DMS 273 treated with DMSO at 0.1 percent for 48 hours (cell line): ENCODE measurements around the gene PLXNB3.

Experiments
- DNase-seq: peaks from one replicate; lab custom pipeline; 2025; lab: John Stamatoyannopoulos, UW

The PLXNB3 gene

DNA sequence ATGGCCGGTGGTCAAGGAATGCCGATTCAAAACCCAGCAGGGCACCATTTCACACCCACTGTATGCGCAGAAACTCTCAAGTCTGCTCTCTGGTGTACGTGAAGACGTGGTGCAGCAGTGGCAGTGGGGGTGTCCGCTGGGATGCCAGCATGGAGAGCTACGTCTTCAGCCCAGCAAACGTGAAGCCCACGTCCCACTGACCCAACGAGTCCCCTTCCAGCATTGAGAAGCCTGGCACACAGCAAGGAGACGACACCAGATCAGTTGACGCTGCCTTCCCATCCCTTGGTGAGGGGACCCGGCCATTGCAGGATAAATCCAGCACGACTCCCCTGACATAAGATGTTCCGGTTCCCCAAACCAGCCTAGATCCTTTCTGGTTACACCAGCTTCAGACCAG lies 2.2 kb upstream of the PLXNB3 start:
- no peak for DNase-seq

DNA sequence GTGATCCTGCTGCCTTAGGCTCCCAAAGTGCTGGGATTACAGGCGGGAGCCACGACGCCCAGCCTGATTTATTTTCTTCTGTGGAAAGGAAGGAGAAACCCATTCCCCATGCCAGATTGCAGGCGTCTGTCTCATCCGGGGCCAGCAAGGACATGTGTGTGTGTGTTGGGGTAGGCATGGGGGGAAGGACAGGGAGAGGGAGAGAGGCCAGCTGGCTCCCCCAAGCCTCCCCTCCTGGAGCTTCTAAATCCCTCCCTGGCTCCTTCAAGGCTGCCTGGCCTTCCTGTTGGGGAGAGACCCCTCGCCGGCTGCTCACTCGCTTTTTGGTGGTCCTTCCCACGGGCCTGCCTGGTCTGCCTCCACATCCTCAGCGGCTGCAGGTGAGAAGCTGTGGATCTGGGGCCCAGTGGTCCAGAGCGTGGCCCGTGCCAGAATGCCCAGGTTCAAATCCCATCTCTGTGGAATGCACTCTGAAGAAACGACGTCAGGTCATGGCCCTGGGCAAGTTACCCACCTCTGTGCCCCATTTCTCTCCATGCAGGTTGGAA lies 1.3 kb upstream of the PLXNB3 start:
- no peak for DNase-seq

DNA sequence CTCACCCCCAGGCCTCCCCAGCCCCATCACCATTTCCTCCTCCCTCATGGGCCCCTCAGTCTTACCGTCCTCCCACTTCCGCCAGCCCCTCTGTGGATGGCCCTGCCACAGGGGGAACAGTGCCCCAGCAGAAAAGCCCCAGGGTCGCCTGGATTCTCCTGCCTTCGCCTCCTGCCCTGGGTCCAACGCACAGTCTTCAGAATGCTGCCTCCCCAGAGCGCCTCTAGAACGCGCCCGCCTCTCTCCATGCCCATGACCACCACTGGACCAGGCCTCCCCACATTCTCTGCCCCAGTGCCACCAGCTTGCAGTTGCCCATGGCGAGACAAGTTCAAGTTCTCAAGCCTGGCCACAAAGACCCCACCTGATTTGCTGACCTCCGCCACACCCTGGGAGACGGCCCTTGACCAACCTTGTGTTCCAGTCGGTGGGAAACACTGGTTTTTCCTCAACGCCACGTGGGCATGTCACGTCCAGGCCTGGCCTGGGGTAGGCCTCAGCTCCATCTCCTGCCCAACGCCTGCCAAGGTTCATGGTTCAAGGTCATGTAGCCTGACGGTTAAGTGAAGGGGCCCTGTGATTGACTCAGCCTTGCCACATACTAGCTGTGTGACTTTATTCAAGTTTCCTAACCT lies 634 bp upstream of the PLXNB3 start:
- DNase-seq: no peak

DNA sequence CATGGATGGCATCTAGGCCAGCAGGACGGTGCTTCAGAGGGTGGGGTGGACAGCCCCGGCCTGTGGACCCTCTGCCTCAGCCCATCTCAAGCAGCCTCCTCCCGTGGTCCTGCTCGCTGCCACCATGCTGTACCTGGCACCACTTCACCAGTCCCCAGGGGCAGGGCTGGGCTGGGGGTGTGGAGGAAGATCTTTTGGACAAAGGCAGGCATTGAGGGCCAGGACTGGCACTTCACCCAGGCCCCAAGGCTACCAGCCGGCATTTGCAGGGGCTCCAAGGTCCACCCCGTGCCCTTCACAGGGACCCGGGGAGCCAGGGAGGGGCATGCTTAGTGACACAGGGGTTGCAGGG lies 713 bp downstream of the PLXNB3 start:
- DNase-seq: no peak

DNA sequence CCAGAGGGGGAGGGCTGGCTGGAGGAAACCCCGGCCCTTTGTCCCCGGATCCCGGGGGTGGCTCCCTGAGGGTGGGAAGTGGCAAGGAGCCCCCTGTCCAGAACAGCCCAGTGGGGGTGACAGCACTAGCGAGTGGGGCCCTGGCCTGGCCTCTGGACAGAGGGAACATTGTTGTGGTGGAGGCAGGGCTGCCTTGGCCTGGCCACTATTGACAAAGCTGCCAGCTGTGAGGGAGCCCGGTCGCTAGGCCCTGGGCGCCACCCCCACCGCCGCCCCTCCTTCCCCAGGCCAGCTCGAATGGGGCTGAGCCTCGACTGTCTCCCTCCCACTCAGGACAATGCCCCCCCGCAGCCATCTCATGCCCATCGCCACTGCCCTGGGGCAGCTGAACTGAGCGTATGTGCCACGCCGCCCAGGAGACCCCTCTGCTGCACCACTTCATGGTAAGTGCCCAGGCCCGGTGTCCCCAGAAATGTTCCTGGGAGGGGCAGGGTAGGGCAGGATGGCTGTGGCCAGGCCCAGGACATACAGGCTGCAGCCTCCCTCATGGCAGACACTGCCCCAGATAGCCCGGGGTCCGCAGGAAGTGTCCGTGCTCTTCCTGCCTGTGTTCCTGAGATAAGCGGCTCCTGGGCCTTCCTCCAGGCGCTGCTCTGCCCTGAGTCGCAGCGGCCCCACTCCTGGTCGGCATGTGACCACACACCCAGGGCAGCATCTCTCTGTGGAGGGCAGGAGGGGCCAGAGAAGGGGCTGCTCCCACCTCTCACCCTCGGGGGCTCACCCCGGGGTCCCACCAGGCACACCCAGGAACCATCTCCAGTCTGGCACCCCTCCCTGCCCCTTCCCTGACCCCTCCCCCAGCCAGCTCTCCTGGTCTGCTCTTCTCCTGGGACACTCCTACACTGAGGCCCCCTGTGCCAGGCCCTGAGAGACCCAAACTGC lies 1.4 kb downstream of the PLXNB3 start:
- no peak for DNase-seq

DNA sequence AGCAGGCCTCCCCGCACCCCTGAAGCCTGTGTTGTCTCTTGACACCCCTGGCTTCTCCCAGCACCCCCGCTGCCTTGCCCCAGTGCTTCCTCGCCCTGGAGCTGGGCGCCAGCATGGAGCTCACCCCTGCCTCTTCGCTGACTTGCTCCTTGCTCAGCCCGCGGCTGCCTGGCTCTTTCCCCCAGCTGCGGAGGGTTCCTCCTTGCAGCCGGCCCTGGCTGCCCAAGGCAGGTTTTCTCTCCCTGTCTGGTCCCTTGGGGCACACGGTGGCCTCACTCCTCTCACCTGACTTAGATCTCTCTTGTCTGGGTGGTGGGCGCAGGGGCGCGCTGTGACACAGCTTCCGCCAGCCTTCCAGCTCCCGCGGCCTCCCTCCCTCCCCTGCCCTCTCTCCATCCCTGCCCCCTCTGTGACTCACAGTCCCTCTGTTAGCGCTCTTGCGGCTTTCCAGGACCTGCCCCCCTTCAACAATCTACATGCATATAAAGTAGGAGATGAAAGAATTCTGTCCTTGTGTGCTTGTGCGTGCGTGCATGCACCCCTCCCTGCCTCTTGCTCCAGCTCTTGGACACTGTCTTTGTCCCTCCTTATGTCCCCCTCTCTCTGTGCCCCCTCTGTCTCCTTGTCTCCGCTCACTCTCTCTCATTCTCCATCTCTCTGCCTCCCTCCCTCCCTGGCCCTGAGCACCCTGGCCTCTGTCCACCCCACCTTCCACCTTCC lies 2.2 kb downstream of the PLXNB3 start:
- DNase-seq: no peak

DNA sequence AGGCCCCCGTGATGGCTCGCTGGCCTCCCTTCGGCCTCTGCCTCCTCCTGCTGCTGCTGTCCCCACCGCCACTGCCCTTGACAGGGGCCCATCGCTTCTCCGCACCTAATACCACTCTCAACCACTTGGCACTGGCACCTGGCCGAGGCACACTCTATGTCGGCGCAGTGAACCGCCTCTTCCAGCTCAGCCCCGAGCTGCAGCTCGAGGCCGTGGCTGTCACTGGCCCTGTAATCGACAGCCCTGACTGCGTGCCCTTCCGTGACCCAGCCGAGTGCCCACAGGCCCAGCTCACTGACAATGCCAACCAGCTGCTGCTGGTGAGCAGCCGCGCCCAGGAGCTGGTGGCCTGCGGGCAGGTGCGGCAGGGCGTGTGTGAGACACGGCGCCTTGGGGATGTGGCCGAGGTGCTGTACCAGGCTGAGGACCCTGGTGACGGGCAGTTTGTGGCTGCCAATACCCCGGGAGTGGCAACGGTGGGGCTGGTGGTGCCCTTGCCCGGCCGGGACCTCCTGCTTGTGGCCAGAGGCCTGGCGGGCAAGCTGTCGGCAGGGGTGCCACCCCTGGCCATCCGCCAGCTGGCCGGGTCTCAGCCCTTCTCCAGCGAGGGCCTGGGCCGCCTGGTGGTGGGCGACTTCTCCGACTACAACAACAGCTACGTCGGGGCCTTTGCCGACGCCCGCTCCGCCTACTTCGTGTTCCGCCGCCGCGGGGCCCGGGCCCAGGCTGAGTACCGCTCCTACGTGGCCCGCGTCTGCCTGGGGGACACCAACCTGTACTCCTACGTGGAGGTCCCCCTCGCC lies 3.0 kb downstream of the PLXNB3 start:
- no peak for DNase-seq

DNA sequence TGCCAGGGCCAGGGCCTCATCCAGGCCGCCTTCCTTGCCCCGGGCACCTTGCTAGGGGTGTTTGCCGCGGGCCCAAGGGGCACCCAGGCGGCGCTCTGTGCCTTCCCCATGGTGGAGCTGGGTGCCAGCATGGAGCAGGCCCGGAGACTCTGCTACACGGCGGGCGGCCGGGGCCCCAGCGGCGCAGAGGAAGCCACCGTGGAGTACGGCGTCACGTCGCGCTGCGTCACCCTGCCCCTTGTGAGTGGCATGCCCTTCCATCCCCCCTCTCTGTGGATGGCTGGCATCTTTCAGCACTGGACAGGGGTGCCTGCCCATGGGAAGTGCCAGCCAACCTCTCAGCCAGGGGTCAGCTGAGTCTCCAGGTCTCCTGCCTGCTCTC lies 3.6 kb downstream of the PLXNB3 start:
- no peak for DNase-seq

DNA sequence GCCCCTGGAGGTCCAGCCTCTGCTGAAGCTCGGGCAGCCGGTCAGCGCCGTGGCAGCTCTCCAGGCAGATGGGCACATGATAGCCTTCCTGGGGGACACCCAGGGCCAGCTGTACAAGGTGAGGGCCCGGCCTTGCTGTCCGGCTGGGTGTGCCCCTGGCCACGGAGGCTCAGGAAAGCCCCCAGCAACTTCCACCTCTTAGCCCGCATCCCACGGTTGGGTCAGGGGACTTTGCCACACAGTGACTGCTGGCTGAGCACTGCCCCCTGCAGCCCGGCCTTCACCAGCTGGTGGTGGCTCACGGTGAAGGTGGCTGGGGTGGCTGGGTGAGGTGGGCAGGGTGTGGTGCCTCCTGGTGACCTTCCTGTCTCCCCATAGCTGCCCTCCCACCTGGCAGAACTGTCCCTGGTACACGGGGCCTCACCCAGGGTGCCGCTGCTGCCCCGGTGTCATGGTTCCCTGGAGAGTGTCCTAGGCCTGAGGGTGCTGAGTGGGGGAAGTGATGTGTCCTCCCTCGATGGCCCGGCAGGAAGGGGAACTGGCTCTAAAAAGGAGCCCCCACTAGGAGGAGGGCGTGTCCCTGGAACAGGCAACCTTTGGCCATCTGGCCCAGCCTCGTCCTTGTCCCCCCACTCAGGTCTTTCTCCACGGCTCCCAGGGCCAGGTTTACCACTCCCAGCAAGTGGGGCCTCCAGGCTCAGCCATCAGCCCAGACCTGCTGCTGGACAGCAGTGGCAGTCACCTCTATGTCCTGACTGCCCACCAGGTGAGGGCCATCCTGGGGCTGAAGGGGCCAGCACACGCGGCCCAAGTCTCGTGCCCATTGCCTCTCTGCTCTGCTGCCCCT lies 4.5 kb downstream of the PLXNB3 start:
- DNase-seq: no peak

DNA sequence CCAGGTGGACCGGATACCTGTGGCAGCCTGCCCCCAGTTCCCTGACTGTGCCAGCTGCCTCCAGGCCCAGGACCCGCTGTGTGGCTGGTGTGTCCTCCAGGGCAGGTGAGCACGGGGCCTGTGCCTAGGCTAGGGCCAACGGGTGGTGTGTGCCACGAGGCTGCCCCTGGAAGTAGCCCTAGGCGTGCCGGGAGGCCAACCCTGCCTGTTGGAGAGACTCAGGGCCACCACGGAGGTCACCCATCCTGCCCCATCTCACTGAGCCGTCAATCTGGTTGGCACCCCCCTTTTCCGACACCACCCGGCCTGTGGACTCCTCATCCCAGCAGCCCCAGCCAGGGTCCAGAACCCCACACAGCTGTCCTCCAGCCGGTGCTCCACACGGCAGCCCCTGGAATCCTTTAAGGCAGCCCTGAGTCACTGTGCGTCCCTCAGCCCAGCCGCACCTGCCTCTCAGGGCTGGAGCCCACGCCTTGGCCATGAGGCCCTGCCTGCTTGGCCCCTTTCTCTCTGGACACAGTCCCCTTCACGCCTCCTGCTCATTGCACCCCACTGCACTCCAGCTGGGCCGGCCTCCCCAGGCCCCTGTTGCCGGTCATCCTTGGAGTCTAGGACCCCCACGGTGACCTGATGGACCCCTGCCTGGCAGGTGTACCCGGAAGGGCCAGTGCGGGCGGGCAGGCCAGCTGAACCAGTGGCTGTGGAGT lies 5.3 kb downstream of the PLXNB3 start:
- DNase-seq: no peak

DNA sequence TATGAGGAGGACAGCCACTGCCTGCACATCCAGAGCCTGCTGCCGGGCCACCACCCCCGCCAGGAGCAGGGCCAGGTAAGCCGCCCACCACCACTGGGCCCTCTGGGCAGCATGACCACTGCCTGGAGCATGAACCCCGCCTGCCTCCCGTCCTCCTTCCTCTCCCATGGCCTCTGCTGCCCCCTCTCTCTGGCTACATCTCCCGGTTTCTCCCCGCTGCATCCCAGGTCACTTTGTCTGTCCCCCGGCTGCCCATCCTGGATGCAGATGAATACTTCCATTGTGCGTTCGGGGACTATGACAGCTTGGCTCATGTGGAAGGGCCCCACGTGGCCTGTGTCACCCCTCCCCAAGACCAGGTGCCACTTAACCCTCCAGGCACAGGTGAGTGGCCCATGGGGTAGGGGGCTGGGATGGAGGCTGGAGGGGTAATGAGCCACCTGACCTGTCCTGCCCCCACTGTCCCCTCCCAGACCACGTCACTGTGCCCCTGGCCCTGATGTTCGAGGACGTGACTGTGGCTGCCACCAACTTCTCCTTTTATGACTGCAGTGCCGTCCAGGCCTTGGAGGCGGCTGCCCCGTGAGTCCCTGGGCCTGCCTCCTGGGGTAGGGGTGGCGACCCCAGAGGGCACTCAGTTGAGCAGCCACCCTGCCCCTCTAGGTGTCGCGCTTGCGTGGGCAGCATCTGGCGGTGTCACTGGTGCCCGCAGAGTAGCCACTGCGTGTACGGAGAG lies 6.0 kb downstream of the PLXNB3 start:
- no peak for DNase-seq

DNA sequence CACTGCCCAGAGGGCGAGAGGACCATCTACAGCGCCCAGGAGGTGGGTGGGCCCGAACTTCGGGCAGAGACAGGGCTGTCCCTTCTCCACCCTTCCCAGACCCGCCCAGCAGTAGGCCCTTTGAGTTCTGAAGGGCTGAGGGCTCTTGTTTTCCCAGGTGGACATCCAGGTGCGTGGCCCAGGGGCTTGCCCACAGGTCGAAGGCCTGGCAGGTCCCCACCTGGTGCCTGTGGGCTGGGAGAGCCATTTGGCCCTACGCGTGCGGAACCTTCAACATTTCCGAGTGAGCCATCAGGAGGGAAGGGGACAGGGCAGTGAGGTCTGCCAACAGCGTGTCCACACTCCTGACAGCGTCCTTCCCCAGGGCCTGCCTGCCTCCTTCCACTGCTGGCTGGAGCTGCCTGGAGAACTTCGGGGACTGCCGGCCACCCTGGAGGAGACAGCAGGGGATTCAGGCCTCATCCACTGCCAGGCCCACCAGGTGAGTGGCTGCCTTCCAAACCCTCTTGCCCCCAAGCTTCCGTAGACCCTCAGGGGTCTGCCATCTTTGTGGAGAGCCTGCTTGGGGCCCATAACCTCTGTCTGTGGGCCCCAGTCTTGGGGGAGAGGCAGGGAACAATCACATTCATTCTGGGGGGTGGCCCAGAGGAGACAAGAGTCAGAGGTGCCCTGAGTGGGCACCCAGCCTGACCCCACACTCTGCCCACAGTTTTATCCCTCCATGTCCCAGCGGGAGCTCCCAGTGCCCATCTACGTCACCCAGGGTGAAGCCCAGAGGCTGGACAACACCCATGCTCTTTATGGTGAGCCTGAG lies 6.8 kb downstream of the PLXNB3 start:
- DNase-seq: no peak

DNA sequence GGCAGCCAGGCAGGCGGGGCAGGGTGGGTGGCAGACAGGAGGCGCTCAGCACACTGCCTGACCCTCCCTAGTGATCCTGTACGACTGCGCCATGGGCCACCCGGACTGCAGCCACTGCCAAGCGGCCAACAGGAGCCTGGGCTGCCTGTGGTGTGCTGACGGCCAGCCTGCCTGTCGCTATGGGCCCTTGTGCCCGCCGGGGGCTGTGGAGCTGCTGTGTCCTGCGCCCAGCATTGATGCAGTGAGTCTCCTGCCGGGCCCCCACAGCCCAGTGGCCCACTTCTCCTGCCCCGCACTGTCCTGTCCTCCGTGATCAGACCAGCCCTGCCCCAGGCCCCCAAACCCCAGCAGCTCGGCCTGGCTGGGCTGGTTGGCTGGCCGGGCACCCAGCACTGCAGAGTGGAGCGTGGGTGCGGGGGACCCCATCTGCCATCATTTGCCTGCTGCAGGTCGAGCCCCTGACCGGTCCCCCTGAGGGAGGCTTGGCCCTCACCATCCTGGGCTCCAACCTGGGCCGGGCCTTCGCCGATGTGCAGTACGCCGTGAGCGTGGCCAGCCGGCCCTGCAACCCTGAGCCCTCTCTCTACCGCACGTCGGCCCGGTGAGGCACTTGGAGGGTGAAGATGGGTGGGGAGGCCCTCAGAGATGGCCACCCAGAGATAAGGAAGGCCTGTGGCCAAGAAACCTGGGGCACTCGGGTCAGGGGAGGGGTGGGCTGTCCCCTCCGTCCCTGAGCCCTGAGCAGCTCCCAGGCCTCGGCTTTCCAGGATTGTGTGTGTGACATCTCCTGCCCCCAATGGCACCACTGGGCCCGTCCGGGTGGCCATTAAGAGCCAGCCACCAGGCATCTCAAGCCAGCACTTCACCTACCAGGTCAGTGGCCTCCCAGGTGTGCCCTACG lies 7.6 kb downstream of the PLXNB3 start:
- DNase-seq: no peak

DNA sequence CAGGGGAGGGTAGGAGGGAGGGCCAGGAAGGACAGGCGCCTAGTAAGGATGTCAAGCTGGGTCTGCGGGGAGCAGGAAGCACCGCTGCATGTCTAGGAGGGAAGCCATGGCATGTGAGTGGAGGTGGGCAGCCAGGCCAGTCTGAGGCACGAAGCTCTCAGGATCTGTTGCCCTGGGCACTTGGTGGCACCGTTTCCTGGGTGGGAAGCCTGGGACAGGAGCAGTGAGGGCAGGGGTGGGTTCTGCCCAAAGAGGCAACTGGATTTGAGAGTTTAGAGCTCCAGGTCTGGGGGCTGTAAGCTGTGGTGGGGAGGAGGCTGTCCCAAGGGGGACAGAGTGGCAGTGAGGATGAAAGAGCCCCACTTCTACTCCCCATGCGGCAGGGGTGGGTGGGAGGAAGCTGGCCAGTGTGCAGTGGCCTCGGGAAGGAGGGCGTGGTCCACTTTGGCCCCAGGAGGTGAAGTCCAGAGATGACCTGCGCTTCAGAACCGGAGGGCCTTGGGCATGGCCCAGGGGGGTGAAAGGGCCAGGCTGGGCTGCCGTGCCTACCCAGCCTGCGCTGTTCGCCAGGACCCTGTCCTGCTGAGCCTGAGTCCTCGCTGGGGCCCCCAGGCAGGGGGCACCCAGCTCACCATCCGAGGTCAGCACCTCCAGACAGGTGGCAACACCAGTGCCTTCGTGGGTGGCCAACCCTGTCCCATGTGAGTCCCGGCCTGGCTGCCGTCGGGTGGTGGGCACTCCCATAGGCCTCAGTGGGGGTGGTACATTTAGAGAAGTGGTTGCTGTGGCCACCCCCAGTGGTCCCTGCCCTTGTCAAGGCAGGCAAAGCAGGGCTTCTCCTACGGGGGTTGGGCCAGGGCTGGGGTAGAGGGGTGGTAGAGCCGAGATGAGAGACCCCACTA lies 8.5 kb downstream of the PLXNB3 start:
- no peak for DNase-seq

DNA sequence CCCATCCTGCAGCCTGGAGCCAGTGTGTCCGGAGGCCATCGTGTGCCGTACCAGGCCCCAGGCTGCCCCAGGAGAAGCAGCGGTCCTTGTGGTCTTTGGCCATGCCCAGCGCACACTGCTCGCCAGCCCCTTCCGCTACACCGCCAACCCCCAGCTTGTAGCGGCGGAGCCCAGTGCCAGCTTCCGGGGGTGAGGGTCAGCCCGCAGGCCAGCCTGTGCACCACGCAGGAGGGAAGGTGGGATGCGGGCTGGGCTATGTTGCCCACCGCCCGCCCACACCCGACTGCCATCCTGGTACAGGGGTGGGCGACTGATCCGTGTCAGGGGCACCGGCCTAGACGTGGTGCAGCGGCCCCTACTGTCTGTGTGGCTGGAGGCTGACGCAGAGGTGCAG lies 9.2 kb downstream of the PLXNB3 start:
- DNase-seq: no peak

DNA sequence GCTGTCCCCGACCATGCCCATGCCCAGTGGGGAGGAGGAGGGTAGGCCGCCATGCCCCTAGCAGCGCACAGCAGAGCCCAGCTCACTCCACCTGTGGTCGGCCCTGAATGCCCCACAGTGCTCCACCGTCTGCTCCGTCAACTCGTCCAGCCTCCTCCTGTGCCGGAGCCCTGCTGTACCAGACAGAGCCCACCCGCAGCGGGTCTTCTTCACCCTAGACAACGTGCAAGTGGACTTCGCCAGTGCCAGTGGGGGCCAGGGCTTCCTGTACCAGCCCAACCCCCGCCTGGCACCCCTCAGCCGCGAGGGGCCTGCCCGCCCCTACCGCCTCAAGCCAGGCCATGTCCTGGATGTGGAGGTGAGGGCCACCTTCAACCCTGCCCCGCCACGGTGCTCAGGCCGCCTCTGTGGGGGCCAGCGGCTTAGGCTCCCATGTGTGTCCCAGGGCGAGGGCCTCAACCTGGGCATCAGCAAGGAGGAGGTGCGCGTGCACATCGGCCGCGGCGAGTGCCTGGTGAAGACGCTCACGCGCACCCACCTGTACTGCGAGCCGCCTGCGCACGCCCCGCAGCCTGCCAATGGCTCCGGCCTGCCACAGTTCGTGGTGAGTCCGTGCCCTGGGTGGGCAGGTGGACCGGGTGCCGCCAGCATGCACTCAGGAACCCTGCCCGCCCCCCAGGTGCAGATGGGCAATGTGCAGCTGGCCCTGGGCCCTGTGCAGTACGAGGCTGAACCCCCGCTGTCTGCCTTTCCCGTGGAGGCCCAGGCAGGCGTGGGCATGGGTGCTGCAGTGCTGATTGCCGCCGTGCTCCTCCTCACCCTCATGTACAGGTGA lies 9.9 kb downstream of the PLXNB3 start:
- DNase-seq: no peak
